HUES48 (cell line): ENCODE results near the gene SYNC.
"Not testable (repeated sequence)": the region's sequence is repeated elsewhere in the genome, so short reads cannot be mapped to it uniquely, and the experiment has no call there.

Experiments
- H3K27ac ChIP-seq: one replicate; pipeline ENCODE4 v1.7.0; 2013; ENCODE audit warnings: low read depth, low read length, inconsistent platforms
- H3K27me3 ChIP-seq: 2 replicates; pipeline ENCODE4 v1.6.1; 2013; ENCODE audit warnings: mild to moderate bottlenecking, low read length; ENCODE audit not compliant: control insufficient read depth, insufficient read depth
- H3K36me3 ChIP-seq: 2 replicates; pipeline ENCODE4 v1.6.1; 2013; ENCODE audit warnings: low read length; ENCODE audit not compliant: control insufficient read depth, insufficient read depth
- H3K4me1 ChIP-seq: 2 replicates; pipeline ENCODE4 v1.6.1; 2013; ENCODE audit warnings: mild to moderate bottlenecking, low read length; ENCODE audit not compliant: control insufficient read depth, insufficient read depth
- H3K4me3 ChIP-seq: 2 replicates; pipeline ENCODE4 v1.5.1; 2013; ENCODE audit warnings: mild to moderate bottlenecking, low read depth, low read length
- H3K9ac ChIP-seq: 2 replicates; pipeline ENCODE4 v1.6.1; 2013; ENCODE audit warnings: mild to moderate bottlenecking, low read depth, low read length, moderate library complexity
- H3K9me3 ChIP-seq: 2 replicates; pipeline ENCODE4 v1.6.1; 2013; ENCODE audit warnings: low read length; ENCODE audit not compliant: control insufficient read depth, insufficient read depth

The SYNC gene

DNA sequence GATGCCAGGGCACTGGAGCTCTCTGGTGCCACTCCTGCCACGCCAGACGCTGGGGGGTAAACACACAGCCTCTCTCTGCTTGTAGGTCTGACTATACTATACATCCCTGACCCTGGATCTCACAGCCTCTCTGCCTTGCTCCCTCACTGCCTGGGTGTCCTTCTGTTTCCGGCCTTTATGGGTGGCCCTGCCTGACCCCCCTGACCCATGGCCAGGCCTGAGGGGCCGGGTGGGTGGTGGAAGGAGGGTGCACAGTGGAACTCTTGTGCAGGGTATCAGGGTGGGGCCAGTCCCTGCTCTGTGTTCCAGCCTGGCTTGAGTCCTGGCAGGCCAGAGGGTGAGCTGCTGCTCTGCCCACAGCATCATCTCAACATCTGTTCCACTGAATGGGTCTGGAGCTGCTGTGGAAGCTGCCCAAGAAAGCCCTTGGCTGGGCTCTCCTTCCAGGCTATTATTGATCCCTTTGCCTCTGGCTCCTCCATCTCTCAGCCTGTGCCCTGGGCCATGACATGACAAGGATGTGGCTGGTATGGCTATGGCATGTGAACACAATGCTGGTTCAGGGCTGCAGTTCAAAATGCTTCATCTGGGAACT is 17.2 kb upstream of the SYNC start:
- Histone ChIP-seq H3K9ac (no peak overlapping the region), H3K4me3 (no peak overlapping the region), H3K4me1 (peaks cover 14% of the 10 kb centered on the region), H3K9me3 (no peaks in the 10 kb centered on the region), H3K27ac (no peak overlapping the region), H3K27me3 (no peaks in the 10 kb centered on the region), H3K36me3 (no peaks in the 10 kb centered on the region)

DNA sequence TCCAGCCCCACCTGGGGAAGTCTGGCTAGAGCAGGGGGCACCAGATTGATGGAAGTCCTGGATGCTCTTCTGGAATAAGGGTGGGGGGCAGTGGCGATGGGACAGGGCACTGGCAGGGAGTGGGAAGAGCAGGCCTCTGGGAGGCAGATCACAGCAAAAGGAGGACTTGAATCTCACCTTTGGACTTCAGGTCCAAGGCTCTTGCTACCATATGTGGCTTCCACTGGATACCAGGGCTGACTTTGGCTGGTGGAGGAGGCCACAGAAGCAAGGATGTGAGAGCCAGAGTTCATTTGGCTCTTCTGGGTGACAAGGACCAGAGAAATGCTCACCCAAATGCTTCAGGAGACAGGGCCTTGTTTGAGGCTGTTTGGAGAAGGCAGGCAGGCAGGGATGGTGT is 16.0 kb upstream of the SYNC start:
- Histone ChIP-seq H3K9me3 (no peaks in the 10 kb centered on the region), H3K4me1 (peaks cover 9% of the 10 kb centered on the region), H3K9ac (no peak overlapping the region), H3K36me3 (no peaks in the 10 kb centered on the region), H3K27ac (no peak overlapping the region), H3K27me3 (no peaks in the 10 kb centered on the region), H3K4me3 (no peak overlapping the region)

DNA sequence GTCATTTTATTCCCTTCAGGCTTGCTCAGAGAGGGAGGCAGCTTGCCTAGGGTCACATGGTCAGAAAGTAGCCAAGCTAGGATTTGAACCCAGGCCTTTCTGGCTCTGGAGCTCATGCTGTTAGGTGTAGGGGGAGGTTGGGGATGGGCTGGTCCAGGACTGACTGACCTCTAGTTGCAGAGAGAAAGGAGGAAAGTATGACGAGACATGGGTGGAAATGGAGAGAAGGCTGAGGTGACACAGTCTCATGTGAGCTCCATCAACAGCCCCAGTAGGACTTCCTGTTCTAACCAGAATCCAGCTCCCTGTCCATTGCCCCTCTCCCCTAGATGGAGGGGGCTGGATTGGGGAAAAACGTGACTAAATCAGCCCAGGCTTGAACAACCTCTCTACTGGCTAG is 15.5 kb upstream of the SYNC start:
- H3K27ac ChIP-seq, result no peak overlapping the region
- no peaks in the 10 kb centered on the region for H3K9me3 ChIP-seq
- no peaks in the 10 kb centered on the region for H3K27me3 ChIP-seq
- peaks cover 14% of the 10 kb centered on the region for H3K4me1 ChIP-seq
- no peak overlapping the region for H3K9ac ChIP-seq
- H3K36me3 ChIP-seq, result no peaks in the 10 kb centered on the region
- H3K4me3 ChIP-seq, result no peak overlapping the region

DNA sequence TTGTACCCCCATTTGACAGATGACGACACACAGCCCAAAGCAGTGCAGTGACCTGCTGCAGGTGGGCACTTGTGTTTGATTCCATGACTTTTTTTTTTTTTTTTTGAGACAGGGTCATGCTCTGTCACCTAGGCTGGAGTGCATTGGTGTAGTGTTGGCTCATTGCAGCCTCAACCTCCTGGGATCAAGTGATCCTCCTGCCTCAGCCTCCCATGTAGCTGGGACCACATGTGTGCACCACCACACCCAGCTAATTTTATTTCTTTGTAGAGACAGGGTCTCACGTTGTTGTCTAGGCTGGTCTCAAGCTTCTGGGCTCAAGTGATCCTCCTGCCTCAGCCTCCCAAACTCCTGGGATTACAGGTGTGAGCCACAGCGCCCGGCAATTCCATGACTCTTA is 14.9 kb upstream of the SYNC start:
- Histone ChIP-seq H3K27me3 (no peaks in the 10 kb centered on the region), H3K4me1 (peaks cover 14% of the 10 kb centered on the region), H3K9ac (no peak overlapping the region), H3K4me3 (no peak overlapping the region), H3K36me3 (no peaks in the 10 kb centered on the region), H3K9me3 (no peaks in the 10 kb centered on the region), H3K27ac (peak overlapping the region; percentile 60)

DNA sequence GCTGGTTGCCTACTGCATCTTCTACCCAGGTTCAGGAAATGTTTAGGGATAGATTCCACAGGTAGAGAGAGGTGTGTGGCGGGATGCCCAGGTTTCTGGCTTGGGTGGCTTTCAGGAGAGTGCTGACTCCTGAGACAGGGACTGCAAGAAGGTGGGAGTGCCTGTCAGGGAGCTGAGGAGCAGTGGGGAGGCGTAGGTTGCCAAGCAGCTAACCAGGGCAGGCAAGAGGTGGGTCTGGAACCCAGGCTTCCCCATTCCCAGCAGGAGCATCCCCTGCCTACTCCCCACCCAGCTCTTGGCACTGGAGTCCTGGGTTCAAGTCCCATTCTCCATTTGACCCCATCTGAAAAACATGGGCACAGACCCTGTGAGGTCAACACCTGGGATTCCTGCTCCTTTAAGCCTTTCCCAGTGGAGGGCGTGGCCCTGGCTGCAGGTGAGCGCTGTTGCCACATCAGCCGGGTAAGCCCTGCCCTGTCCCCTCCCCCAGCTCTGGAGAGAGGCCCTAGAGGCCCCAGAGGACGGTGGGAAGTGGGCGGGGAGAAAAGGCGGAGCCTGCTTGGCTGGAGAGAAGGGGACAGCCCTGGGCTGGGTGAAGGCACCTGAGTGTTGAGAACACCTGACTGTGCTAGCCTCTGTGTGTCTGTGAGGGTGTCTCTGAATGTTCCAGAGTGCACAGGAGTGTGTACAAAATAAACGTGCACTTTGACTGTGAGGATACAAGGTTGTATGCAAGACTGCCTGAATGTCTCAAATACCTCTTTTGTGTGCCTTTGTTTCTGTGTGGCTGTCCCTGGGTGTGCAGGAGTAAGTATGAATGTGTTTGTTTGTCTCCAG is 14.0 kb upstream of the SYNC start:
- Histone ChIP-seq H3K27me3 (no peaks in the 10 kb centered on the region), H3K36me3 (no peaks in the 10 kb centered on the region), H3K27ac (peak overlapping the region; percentile 60), H3K4me1 (peaks cover 16% of the 10 kb centered on the region), H3K9me3 (no peaks in the 10 kb centered on the region), H3K4me3 (peak overlapping the region; percentile 45), H3K9ac (no peak overlapping the region)

DNA sequence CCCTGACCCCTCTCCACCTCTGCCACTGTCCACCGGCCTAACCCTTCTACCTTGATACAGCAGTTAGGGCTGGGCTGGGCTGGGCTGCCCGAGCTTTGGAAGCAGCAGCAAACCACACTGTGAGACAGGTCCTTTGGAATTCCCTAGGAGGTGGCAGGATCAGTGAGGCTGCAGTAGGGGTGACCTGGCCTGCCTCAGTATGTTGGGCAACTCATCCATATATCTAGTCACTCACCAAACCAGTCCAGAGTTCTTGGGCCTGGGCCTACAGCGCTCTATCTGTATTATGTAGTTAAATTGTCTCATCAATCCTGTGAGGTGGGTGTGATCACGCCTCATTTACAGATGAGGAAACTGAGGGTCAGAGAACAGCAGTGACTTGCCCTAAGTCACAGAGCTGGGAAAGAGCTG is 13.3 kb upstream of the SYNC start:
- no peaks in the 10 kb centered on the region for H3K9me3 ChIP-seq
- no peaks in the 10 kb centered on the region for H3K36me3 ChIP-seq
- no peak overlapping the region for H3K9ac ChIP-seq
- peaks cover 16% of the 10 kb centered on the region for H3K4me1 ChIP-seq
- H3K27ac ChIP-seq, result no peak overlapping the region
- H3K27me3 ChIP-seq, result no peaks in the 10 kb centered on the region
- no peak overlapping the region for H3K4me3 ChIP-seq

DNA sequence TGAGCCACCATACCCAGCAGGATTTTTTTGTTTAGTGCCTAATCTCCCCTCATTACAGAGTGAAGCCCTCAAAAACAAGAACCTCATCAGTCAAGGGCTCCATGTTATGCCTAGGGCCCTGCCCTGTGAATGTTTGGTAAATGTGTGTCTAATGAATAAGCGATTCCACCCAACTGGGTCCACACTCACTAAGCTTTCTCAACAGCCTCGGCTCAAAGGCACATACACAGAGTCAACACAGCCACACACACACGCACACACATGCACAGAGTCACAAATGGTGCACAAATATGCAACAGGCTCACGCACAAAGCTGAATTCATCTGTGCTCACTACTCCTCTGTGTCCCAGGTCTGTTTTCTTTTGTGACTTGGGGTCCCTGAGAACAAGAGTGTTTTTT is 11.7 kb upstream of the SYNC start:
- Histone ChIP-seq H3K9me3 (no peaks in the 10 kb centered on the region), H3K36me3 (no peaks in the 10 kb centered on the region), H3K27me3 (no peaks in the 10 kb centered on the region), H3K9ac (no peak overlapping the region), H3K4me1 (peaks cover 16% of the 10 kb centered on the region), H3K4me3 (no peak overlapping the region), H3K27ac (no peak overlapping the region)

DNA sequence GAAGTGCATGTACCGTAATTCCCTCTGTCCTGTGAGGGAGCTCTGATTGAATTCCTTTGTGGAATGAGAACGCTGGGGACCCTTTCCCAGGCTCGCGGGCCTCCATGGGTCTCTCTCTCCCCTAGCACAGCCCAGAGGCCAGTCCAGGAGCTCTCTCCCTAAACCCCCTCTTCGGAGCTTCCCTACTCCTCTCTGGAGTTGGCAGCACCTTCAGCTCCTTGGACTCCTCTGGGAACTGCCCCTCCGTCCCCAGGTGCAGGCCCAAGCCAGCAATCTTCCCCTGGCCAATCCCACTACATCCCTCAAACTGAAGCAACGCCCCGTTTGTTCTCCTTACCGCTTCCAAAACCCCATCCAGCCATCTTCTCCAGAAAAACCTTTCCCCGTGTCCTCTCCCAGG is 10.5 kb upstream of the SYNC start:
- H3K27ac ChIP-seq, result no peak overlapping the region
- no peaks in the 10 kb centered on the region for H3K36me3 ChIP-seq
- no peak overlapping the region for H3K9ac ChIP-seq
- no peaks in the 10 kb centered on the region for H3K27me3 ChIP-seq
- no peaks in the 10 kb centered on the region for H3K9me3 ChIP-seq
- H3K4me3 ChIP-seq, result no peak overlapping the region
- H3K4me1 ChIP-seq, result peaks cover 16% of the 10 kb centered on the region

DNA sequence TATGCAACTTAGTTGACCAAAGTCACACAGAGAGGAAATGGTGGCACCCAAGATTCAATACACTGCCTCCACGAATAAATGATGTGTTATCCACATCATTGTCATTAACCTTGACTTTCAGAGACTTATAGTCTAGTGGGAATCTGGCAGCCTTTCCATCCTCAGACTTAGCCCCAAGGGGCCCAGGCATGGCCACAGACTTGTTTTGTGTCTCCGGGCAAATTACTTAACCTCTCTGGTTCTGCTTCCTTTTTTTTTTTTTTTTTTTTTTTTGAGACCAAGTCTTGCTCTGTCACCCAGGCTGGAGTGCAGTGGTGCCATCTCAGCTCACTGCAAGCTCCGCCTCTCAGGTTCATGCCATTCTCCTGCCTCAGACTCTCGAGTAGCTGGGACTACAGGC is 8.7 kb upstream of the SYNC start:
- not testable (repeated sequence) for H3K27me3 ChIP-seq, H3K27ac ChIP-seq, H3K4me3 ChIP-seq, H3K9me3 ChIP-seq, H3K36me3 ChIP-seq, H3K4me1 ChIP-seq, H3K9ac ChIP-seq

DNA sequence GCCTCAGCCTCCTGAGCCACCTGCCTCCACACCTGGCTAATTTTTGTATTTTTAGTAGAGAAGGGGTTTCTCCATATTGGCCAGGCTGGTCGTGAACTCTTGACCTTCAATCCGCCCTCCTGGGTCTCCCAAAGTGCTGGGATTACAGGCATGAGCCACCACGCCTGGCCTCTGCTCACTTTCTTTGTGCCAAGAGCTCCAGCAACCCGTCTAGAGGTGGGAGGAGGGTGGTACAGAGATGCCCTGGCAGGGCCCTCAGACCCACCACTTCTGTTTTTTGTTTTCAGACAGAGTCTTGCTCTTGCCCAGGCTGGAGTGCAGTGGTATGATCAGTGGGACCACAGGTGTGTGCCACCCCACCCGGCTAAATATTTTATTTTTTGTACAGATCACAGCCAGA is 6.9 kb upstream of the SYNC start:
- H3K9me3 ChIP-seq, result no peaks in the 10 kb centered on the region
- peaks cover 2% of the 10 kb centered on the region for H3K27me3 ChIP-seq
- H3K27ac ChIP-seq, result no peak overlapping the region
- peaks cover 7% of the 10 kb centered on the region; the same call in 1 of the 2 replicates for H3K4me1 ChIP-seq
- H3K4me3 ChIP-seq, result no peak overlapping the region
- H3K9ac ChIP-seq, result no peak overlapping the region
- no peaks in the 10 kb centered on the region for H3K36me3 ChIP-seq

DNA sequence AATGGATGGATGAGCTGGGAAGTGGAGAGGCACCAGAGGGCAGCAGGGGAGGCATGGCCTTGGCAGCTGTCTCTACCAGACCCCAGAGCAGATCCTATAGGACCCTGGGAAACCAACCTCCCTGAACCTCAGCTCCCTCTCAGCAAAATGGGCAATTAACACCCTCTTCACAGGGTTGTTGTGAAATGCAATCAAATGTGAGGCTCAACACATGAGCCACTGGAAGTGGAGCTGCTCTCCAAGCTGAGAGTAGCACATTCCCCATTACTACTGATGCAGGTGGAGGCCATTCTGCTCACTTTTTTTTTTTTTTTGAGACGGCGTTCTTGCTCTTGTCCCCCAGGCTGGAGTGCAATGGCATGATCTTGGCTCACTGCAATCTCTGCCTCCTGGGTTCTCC is 6.5 kb upstream of the SYNC start:
- H3K4me3 ChIP-seq, result no peak overlapping the region
- peaks cover 6% of the 10 kb centered on the region for H3K27me3 ChIP-seq
- H3K9ac ChIP-seq, result no peak overlapping the region
- no peak overlapping the region for H3K27ac ChIP-seq
- peaks cover 7% of the 10 kb centered on the region; the same call in 1 of the 2 replicates for H3K4me1 ChIP-seq
- H3K9me3 ChIP-seq, result no peaks in the 10 kb centered on the region
- no peaks in the 10 kb centered on the region for H3K36me3 ChIP-seq
